ENCODE results near the gene SMPD1. TPM values are rescaled to one million over a fixed set of nuclear protein-coding genes. Genes with fewer than 3 reads are reported as not detected.

The SMPD1 gene
- total and polyA plus RNA-seq, 2 of the 4 experiments (the other 2 are of a cell fraction): 19.5 to 108 TPM

- no peak for TF ChIP-seq MAFK (IDR thresholded peaks at IDR 0.05; ENCODE audit: low read depth, low read length)
Observed at GRCh38 chr11:6353367-6353987, 36.8 kb upstream of the SMPD1 start (continued).

- ChIA-PET POLR2A (ENCODE audit: unreplicated experiment) (no interaction called here), CTCF (interaction anchor here (1.2 to 4.8 kb wide), 4 partner anchors 8 to 104 kb away, joined by 3 to 49 read pairs (median 24); no protein-coding TSS in a partner anchor)
- Histone ChIP-seq H4K5ac (ENCODE audit: low read depth, low read length) (no peak overlapping the region), H3K27ac (ENCODE audit: insufficient read depth, low read length) (no peak overlapping the region), H3K4ac (ENCODE audit: low read depth, low read length) (no peak overlapping the region), H3K4me1 (ENCODE audit: control insufficient read depth, insufficient read depth, low read length) (peaks cover 11% of the 10 kb centered on the region), H4K20me1 (ENCODE audit: insufficient read depth, low read length) (no peaks in the 10 kb centered on the region), H3K9me3 (ENCODE audit: control insufficient read depth, insufficient read depth, low read length) (no peaks in the 10 kb centered on the region), H3K14ac (replicated peaks; ENCODE audit: low read depth, low read length) (no peak overlapping the region), H3K27me3 (ENCODE audit: control insufficient read depth, insufficient read depth, low read length) (no peaks in the 10 kb centered on the region), H3K4me2 (ENCODE audit: low read depth, low read length) (no peak overlapping the region), H2AK9ac (replicated peaks; ENCODE audit: low read depth, low read length, poor library complexity) (peak overlapping the region; percentile 45), H4K91ac (ENCODE audit: insufficient read depth, low read depth, low read length) (no peak overlapping the region), H3K4me3 (ENCODE audit: insufficient read depth, low read depth, low read length) (no peak overlapping the region), H2BK15ac (ENCODE audit: low read depth, low read length) (no peak overlapping the region), H3K9me1 (ENCODE audit: insufficient read depth, low read length) (peaks cover 7% of the 10 kb centered on the region), H3K9ac (ENCODE audit: low read depth, low read length) (no peak overlapping the region), H3K36me3 (ENCODE audit: control insufficient read depth, insufficient read depth, low read length) (no peaks in the 10 kb centered on the region), H2AFZ (replicated peaks; ENCODE audit: low read length, poor library complexity) (peak overlapping the region; percentile 59), H4K8ac (ENCODE audit: low read depth in 2 of 2, low read length in 2 of 2) (no peak overlapping the region; a peak in 1 of 4 replicates), H3K79me1 (ENCODE audit: low read depth in 1 of 2, low read length in 2 of 2) (no peaks in the 10 kb centered on the region), H2BK20ac (ENCODE audit: low read depth, low read length) (peak overlapping the region; percentile 15; the same call in 1 of the 2 replicates), H2BK120ac (ENCODE audit: low read depth, low read length) (no peak overlapping the region), H3K56ac (ENCODE audit: extremely low read depth, insufficient read depth, low read length) (no peak overlapping the region), H2BK5ac (ENCODE audit: low read depth, low read length, poor library complexity, severe bottlenecking) (no peak overlapping the region), H3K18ac (ENCODE audit: low read depth, low read length) (no peak overlapping the region), H2AK5ac (ENCODE audit: low read depth, low read length) (no peak overlapping the region), H3K23ac (ENCODE audit: low read depth, low read length) (no peak overlapping the region)
- BruUV-seq (replicated peaks): no TSS peak
- no peak for ATAC-seq (ENCODE audit: low read depth)
- no peak for DNase-seq
- WGBS, 2 experiments (ENCODE audit: extremely low coverage in 2 of 2, insufficient read length in 1 of 2): no CpG with 5 or more reads among the region's 4 CpGs
- intact Hi-C loops (cut with micrococcal nuclease) (no loop called here), dilution Hi-C loops (cut with HindIII; ENCODE audit: low sequenced_read_pairs, unreplicated experiment) (no loop called here), in situ Hi-C loops (cut with MboI; ENCODE audit: low sequenced_read_pairs) (loop anchor here (5.0 to 25.0 kb wide), 3 partner anchors 108 to 668 kb away; partner anchors contain the start of genes TRIM22 and TRIM5)
- TF ChIP-seq MAFK (IDR thresholded peaks at IDR 0.05; ENCODE audit: low read depth, low read length) (no peak), NFE2L2 (IDR thresholded peaks at IDR 0.05; ENCODE audit: low read depth, low read length) (no peak), FOS (IDR thresholded peaks at IDR 0.05; ENCODE audit: low read depth, low read length) (no peak), ELK1 (IDR thresholded peaks at IDR 0.05; ENCODE audit: borderline replicate concordance, low read depth, low read length) (no peak), BHLHE40 (IDR thresholded peaks at IDR 0.05; ENCODE audit: low read depth, low read length) (no peak), RFX5 (IDR thresholded peaks at IDR 0.05; ENCODE audit: low read depth, low read length) (no peak), CEBPB (IDR thresholded peaks at IDR 0.05; ENCODE audit: low read depth, low read length) (no peak), MXI1 (IDR thresholded peaks at IDR 0.05; ENCODE audit: borderline replicate concordance, low read depth, low read length) (no peak), CHD1 (IDR thresholded peaks at IDR 0.05; ENCODE audit: low read depth, low read length) (no peak), MAZ (IDR thresholded peaks at IDR 0.05; ENCODE audit: borderline replicate concordance, low read depth, low read length) (no peak), CTCF (conservative IDR thresholded peaks at IDR 0.05; ENCODE audit: low read depth, low read length) (no peak), POLR2A (IDR thresholded peaks at IDR 0.05; ENCODE audit: low read depth, low read length) (no peak), RAD21 (IDR thresholded peaks at IDR 0.05; ENCODE audit: low read length) (no peak)
Observed at GRCh38 chr11:6354651-6355485, 35.4 kb upstream of the SMPD1 start.
